ENCODE measurements around the gene LRRC40.

Gene LRRC40

DNA sequence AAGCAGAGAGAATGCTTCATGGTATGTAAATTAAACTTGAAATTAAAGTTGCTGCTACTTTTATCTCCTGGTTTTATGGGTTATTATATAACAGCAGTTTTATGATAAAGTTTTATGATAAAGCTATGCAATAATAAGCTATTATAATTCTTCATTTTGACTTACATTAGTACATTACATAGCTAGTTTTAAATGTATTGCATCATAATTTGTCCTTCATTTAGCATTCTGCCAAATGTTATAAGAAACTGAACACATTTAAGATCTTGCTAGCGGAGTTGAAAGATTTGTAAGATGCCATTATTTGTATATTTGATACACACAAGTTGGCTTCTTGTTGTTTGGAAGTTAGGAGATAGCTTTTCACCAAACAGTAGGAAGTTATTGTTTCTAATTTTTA lies 101.6 kb downstream of the LRRC40 start:
- no peak for DNase-seq

GRCh38 chr1:70101774-70102173 lies 103.6 kb downstream of the LRRC40 start:
- no peak for DNase-seq

- no peak for DNase-seq
These were observed 104.1 kb downstream of the LRRC40 start for GRCh38 chr1:70101231-70101630.

All from CD4-positive, alpha-beta T cell treated with Interleukin-4 for 4 hours (primary cell).